Rectal smooth muscle tissue (tissue), 1 donor: ENCODE measurements around the gene RPA1.

Experiments used
- H3K27ac ChIP-seq: one replicate; pipeline ENCODE4 v1.7.0; 2013; ENCODE audit warnings: low read depth, low read length, inconsistent platforms
- H3K27me3 ChIP-seq: one replicate; pipeline ENCODE4 v1.7.0; 2013; ENCODE audit warnings: low read length; ENCODE audit not compliant: control insufficient read depth, insufficient read depth
- H3K36me3 ChIP-seq: one replicate; pipeline ENCODE4 v1.7.0; 2013; ENCODE audit warnings: low read length; ENCODE audit not compliant: control insufficient read depth, insufficient read depth
- H3K4me1 ChIP-seq: one replicate; pipeline ENCODE4 v1.7.0; 2013; ENCODE audit warnings: low read length; ENCODE audit not compliant: control insufficient read depth, insufficient read depth
- H3K4me3 ChIP-seq: one replicate; pipeline ENCODE4 v1.7.0; 2013; ENCODE audit warnings: low read length
- H3K9ac ChIP-seq: one replicate; pipeline ENCODE4 v1.7.0; 2013; ENCODE audit warnings: low read length

The RPA1 gene

DNA sequence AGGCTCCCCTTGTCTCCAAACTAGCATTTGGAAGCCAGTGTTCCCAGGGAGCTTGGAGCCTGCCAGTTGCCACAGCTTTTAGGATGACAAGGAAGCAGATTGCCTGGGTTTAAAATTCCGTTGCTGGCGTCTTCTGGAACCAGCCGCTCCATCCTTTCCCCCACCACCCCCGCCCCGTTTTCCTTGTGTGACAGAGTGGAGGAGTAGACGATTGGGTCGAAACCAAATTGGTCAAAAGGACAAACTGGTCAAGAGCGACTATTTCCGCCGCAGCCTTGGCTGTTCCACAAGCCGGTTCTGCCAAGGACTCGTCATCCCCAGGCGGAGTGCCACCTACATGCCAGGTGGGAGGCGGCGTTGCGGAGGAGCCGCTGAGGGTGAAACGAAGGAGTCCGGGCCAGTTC is 91.1 kb downstream of the RPA1 start:
- Histone ChIP-seq H3K4me3 (no peak overlapping the region), H3K9ac (no peak overlapping the region), H3K27me3 (peaks cover 5% of the 10 kb centered on the region), H3K27ac (no peak overlapping the region), H3K36me3 (no peaks in the 10 kb centered on the region), H3K4me1 (no peaks in the 10 kb centered on the region)

DNA sequence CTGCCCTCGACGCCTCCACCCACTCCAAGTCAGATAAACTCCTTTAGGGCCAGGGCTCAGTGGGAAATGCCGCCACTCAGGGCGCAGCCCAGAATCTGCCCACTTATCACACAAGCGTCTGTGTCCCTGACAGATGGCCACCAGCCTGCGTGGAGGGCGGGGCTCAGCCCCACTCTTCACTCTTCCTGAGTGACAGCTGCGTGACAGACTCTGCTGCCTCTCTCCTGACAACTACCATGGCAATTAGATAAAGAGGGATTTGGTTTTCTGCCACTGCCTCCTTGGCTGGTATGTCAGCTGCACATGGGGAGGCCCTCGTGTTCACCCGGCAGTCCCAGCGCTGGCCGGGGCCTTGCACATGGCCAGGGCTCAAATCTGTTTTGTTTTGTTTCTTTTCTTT is 99.2 kb downstream of the RPA1 start:
- no peaks in the 10 kb centered on the region for H3K36me3 ChIP-seq
- no peaks in the 10 kb centered on the region for H3K27me3 ChIP-seq
- no peak overlapping the region for H3K4me3 ChIP-seq
- H3K9ac ChIP-seq, result no peak overlapping the region
- H3K4me1 ChIP-seq, result no peaks in the 10 kb centered on the region
- no peak overlapping the region for H3K27ac ChIP-seq

- no peaks in the 10 kb centered on the region for H3K27me3 ChIP-seq
- no peaks in the 10 kb centered on the region for H3K4me1 ChIP-seq
- H3K4me3 ChIP-seq, result no peak overlapping the region
- no peak overlapping the region for H3K9ac ChIP-seq
- no peaks in the 10 kb centered on the region for H3K36me3 ChIP-seq
- H3K27ac ChIP-seq, result no peak overlapping the region
Measured at GRCh38 chr17:1930337-1930645, 100.5 kb downstream of the RPA1 start.

DNA sequence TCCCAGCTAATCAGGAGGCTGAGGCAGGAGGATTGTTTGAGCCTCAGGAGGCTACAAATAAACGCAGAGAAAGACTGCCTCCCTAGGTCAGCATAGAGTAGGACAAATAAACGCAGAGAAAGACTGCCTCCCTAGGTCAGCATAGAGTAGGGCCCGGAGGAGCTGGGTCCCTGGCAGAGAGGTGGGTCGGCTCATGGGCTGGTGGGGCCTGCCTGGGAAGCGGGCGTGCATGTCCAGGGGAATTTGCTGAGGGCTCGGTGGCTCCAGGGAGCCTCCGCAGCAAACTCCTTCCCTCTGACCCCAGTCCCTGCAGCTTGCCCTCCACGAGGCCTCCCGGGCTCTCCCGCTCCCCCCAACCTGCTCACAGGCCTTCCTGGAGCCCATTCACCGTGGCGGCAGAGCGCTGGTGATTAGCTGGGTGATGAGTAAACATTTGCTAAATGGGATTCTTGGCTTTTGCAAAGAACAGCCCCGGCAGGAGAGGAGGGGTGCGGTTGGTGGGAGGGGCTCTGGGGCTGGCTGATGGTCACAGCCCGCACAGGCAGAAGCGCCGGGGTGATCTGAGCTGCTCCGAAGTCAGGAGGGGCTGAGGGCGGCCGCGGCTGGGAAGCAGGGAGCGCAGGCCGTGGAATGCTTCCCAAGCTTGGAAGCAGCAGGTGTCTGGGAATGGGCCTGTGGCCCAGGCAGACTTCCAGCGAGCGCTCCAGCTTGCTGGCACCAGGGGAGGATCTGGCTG is 102.2 kb downstream of the RPA1 start:
- Histone ChIP-seq H3K36me3 (no peaks in the 10 kb centered on the region), H3K9ac (no peak overlapping the region), H3K4me3 (no peak overlapping the region), H3K27me3 (no peaks in the 10 kb centered on the region), H3K27ac (no peak overlapping the region), H3K4me1 (no peaks in the 10 kb centered on the region)

GRCh38 chr17:1933875-1934715 is 104.3 kb downstream of the RPA1 start:
- no peaks in the 10 kb centered on the region for H3K27me3 ChIP-seq
- no peak overlapping the region for H3K4me3 ChIP-seq
- H3K9ac ChIP-seq, result no peak overlapping the region
- no peak overlapping the region for H3K27ac ChIP-seq
- H3K4me1 ChIP-seq, result no peaks in the 10 kb centered on the region
- no peaks in the 10 kb centered on the region for H3K36me3 ChIP-seq

DNA sequence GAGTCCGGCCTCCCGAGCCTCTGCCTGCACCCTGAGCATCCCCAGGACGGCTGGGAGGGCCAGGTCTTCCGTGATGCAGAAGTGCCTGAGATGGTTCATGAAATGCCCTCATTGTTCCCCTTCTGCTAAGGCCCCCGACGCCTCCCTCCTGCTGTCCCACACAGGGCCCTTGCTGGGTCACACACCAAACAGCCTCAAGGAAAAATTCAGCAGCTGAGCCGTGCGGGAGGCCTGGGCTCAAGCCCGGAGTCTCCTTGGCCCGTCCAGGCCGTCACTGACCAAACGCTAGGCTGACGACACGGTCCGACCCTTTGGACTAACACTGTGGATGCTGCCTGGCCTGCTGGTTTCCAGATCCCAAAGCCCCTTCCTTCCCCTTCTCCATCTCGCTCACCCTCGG is 105.1 kb downstream of the RPA1 start:
- H3K27ac ChIP-seq, result no peak overlapping the region
- no peaks in the 10 kb centered on the region for H3K27me3 ChIP-seq
- no peak overlapping the region for H3K9ac ChIP-seq
- no peaks in the 10 kb centered on the region for H3K4me1 ChIP-seq
- H3K4me3 ChIP-seq, result no peak overlapping the region
- no peaks in the 10 kb centered on the region for H3K36me3 ChIP-seq

DNA sequence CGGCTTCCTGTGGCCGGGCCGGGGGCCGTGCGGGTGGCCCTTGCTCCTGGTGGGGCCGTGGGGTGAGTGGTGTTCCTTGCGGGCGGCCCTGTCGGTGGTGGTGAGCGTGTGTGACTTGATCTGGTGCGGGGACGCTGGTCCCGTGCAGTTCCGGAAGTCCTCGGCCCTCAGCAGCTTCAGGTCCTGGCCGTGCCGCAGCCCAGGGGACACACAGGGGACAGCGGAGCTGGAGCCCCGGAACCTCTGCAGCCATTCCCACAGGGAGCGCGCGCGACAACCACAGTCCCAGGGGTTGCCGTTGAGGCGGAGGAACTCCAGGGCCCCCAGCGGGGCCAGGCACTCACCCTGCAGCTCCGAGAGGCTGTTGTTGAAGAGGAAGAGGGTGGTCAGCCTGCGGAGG is 107.0 kb downstream of the RPA1 start:
- no peaks in the 10 kb centered on the region for H3K36me3 ChIP-seq
- no peaks in the 10 kb centered on the region for H3K4me1 ChIP-seq
- no peak overlapping the region for H3K9ac ChIP-seq
- H3K4me3 ChIP-seq, result no peak overlapping the region
- H3K27ac ChIP-seq, result no peak overlapping the region
- no peaks in the 10 kb centered on the region for H3K27me3 ChIP-seq

GRCh38 chr17:1937461-1937860 is 107.7 kb downstream of the RPA1 start:
- Histone ChIP-seq H3K4me1 (no peaks in the 10 kb centered on the region), H3K9ac (no peak overlapping the region), H3K4me3 (no peak overlapping the region), H3K36me3 (no peaks in the 10 kb centered on the region), H3K27ac (no peak overlapping the region), H3K27me3 (no peaks in the 10 kb centered on the region)

GRCh38 chr17:1939981-1940809 is 110.4 kb downstream of the RPA1 start:
- Histone ChIP-seq H3K9ac (no peak overlapping the region), H3K4me3 (no peak overlapping the region), H3K36me3 (no peaks in the 10 kb centered on the region), H3K27me3 (no peaks in the 10 kb centered on the region), H3K27ac (no peak overlapping the region), H3K4me1 (no peaks in the 10 kb centered on the region)

GRCh38 chr17:1940810-1941185 is 111.0 kb downstream of the RPA1 start:
- H3K4me3 ChIP-seq, result no peak overlapping the region
- no peaks in the 10 kb centered on the region for H3K27me3 ChIP-seq
- no peak overlapping the region for H3K27ac ChIP-seq
- no peak overlapping the region for H3K9ac ChIP-seq
- H3K4me1 ChIP-seq, result no peaks in the 10 kb centered on the region
- H3K36me3 ChIP-seq, result no peaks in the 10 kb centered on the region

GRCh38 chr17:1941272-1942065 is 111.7 kb downstream of the RPA1 start:
- H3K9ac ChIP-seq, result no peak overlapping the region

DNA sequence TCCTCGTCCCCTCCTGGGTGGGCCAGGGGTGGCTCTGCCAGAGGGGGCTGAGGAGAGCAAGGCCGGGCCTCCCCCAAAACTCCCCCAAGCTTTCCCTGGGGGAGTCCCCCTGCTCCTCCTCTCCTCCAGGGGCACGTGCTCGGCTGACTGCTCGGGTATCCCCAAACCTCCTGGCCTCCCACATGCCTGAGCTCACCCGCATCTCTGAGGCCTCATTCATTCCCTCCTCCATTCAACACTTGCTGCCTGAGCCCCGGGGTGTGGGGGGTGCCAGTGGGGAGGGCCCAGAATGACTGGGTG is 112.2 kb downstream of the RPA1 start:
- H3K4me3 ChIP-seq, result no peak overlapping the region
- no peaks in the 10 kb centered on the region for H3K4me1 ChIP-seq
- no peak overlapping the region for H3K9ac ChIP-seq
- no peak overlapping the region for H3K27ac ChIP-seq
- H3K27me3 ChIP-seq, result no peaks in the 10 kb centered on the region
- no peaks in the 10 kb centered on the region for H3K36me3 ChIP-seq

More at GRCh38 chr17:1941272-1942065, 111.7 kb downstream of the RPA1 start:
- Histone ChIP-seq H3K27ac (no peak overlapping the region), H3K4me3 (no peak overlapping the region), H3K4me1 (no peaks in the 10 kb centered on the region), H3K36me3 (no peaks in the 10 kb centered on the region), H3K27me3 (no peaks in the 10 kb centered on the region)
